ENCODE data around the gene SPP1.

GRCh38 chr4:88002786-88003185 lies 27.3 kb downstream of the SPP1 start:
- TF ChIP-seq RCOR1 (conservative IDR thresholded peaks at IDR 0.05; ENCODE audit: low read depth, low read length), result no peak
- TF ChIP-seq RAD21 (IDR thresholded peaks at IDR 0.05; ENCODE audit: insufficient read depth, low read depth, low read length), result no peak
- no peak for TF ChIP-seq CREB1 (IDR thresholded peaks at IDR 0.05; ENCODE audit: low read depth)
- no peak for TF ChIP-seq CTCF (IDR thresholded peaks at IDR 0.05 in 2 of 3, conservative IDR thresholded peaks at IDR 0.05 in 1 of 3; ENCODE audit: control insufficient read depth in 2 of 3, extremely low read depth in 1 of 3, insufficient read depth in 1 of 3, low read depth in 3 of 3, low read length in 3 of 3)
- TF ChIP-seq SPI1 (IDR thresholded peaks at IDR 0.05; ENCODE audit: borderline replicate concordance, insufficient read depth, low read depth, low read length), result no peak
- TF ChIP-seq ZSCAN29 (IDR thresholded peaks at IDR 0.05), result no peak
- no peak for TF ChIP-seq PBX3 (IDR thresholded peaks at IDR 0.05; ENCODE audit: insufficient replicate concordance, low read depth, low read length)
- TF ChIP-seq JUND (IDR thresholded peaks at IDR 0.05; ENCODE audit: low read depth, low read length), result no peak

Measured in GM12878 (cell line).